ENCODE measurements around the gene FAR1.

- TF ChIP-seq, protein P1, sequence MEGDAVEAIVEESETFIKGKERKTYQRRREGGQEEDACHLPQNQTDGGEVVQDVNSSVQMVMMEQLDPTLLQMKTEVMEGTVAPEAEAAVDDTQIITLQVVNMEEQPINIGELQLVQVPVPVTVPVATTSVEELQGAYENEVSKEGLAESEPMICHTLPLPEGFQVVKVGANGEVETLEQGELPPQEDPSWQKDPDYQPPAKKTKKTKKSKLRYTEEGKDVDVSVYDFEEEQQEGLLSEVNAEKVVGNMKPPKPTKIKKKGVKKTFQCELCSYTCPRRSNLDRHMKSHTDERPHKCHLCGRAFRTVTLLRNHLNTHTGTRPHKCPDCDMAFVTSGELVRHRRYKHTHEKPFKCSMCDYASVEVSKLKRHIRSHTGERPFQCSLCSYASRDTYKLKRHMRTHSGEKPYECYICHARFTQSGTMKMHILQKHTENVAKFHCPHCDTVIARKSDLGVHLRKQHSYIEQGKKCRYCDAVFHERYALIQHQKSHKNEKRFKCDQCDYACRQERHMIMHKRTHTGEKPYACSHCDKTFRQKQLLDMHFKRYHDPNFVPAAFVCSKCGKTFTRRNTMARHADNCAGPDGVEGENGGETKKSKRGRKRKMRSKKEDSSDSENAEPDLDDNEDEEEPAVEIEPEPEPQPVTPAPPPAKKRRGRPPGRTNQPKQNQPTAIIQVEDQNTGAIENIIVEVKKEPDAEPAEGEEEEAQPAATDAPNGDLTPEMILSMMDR (IDR thresholded peaks at IDR 0.05; ENCODE audit: poor library complexity, severe bottlenecking) = no peak
- TF ChIP-seq EP300 (conservative IDR thresholded peaks at IDR 0.05; ENCODE audit: poor library complexity, severe bottlenecking) (no peak), SMC3 (conservative IDR thresholded peaks at IDR 0.05; ENCODE audit: poor library complexity) (no peak)
These were observed 27.4 kb downstream of the FAR1 start for GRCh38 chr11:13695886-13696285.
